RCC 7860 (cell line): Measurements from ENCODE around the gene GOLT1B.

Experiments used
- DNase-seq: peaks from one replicate; pipeline ENCODE4 v3.0.0-alpha.2; 2015; ENCODE audit warnings: low spot score
- FAIRE-seq: peaks from 2 replicates; lab custom pipeline; 2012; peaks lifted over from hg19 to GRCh38; lab: Jason Lieb, UNC

Gene GOLT1B

GRCh38 chr12:21561158-21561557 is 59.6 kb downstream of the GOLT1B start:
- FAIRE-seq (no peak), DNase-seq (no peak)

- FAIRE-seq (no peak), DNase-seq (no peak)
These were observed 61.3 kb downstream of the GOLT1B start for GRCh38 chr12:21562859-21563258.

- DNase-seq (no peak), FAIRE-seq (peak; percentile 69)
These were observed 64.8 kb downstream of the GOLT1B start for GRCh38 chr12:21566223-21566906.

GRCh38 chr12:21566907-21567394 is 65.4 kb downstream of the GOLT1B start:
- DNase-seq (no peak), FAIRE-seq (no peak)
